ENCODE measurements around the gene EPB41L4B.
"Not testable (repeated sequence)": the region's sequence is repeated elsewhere in the genome, so short reads cannot be mapped to it uniquely, and the experiment has no call there.

Gene EPB41L4B

GRCh38 chr9:109143881-109144562 is 176.8 kb downstream of the EPB41L4B start:
- Histone ChIP-seq H3K4me3 (ENCODE audit: low read depth, low read length) (no peak overlapping the region), H3K36me3 (ENCODE audit: insufficient read depth, low read length) (no peaks in the 10 kb centered on the region), H3K79me2 (ENCODE audit: control insufficient read depth, insufficient read depth, low read length, unreplicated experiment) (no peaks in the 10 kb centered on the region), H3K27me3 (ENCODE audit: insufficient read depth, low read length) (0 out of 2 replicates have a peak, but pooled peaks cover 7% of the 10 kb centered on the region), H3K4me1 (ENCODE audit: control insufficient read depth, insufficient read depth, low read length, unreplicated experiment) (peaks cover 3% of the 10 kb centered on the region), H3K27ac (ENCODE audit: low read depth, low read length) (no peak overlapping the region), H2AFZ (ENCODE audit: low read length, unreplicated experiment) (no peak overlapping the region)

GRCh38 chr9:109141375-109141774 is 179.5 kb downstream of the EPB41L4B start:
- H3K4me3 ChIP-seq (ENCODE audit: low read depth, low read length) = no peak overlapping the region
- no peaks in the 10 kb centered on the region for H3K27me3 ChIP-seq (ENCODE audit: insufficient read depth, low read length)

GRCh38 chr9:109139851-109140250 is 181.0 kb downstream of the EPB41L4B start:
- Histone ChIP-seq H2AFZ (ENCODE audit: low read length, unreplicated experiment) (no peak overlapping the region), H3K4me1 (ENCODE audit: control insufficient read depth, insufficient read depth, low read length, unreplicated experiment) (peaks cover 3% of the 10 kb centered on the region), H3K27ac (ENCODE audit: low read depth, low read length) (no peak overlapping the region), H3K4me3 (ENCODE audit: low read depth, low read length) (no peak overlapping the region), H3K27me3 (ENCODE audit: insufficient read depth, low read length) (no peaks in the 10 kb centered on the region), H3K79me2 (ENCODE audit: control insufficient read depth, insufficient read depth, low read length, unreplicated experiment) (no peaks in the 10 kb centered on the region), H3K36me3 (ENCODE audit: insufficient read depth, low read length) (no peaks in the 10 kb centered on the region)

More at GRCh38 chr9:109141375-109141774, 179.5 kb downstream of the EPB41L4B start:
- H2AFZ ChIP-seq (ENCODE audit: low read length, unreplicated experiment) = no peak overlapping the region
- H3K79me2 ChIP-seq (ENCODE audit: control insufficient read depth, insufficient read depth, low read length, unreplicated experiment) = no peaks in the 10 kb centered on the region
- H3K4me1 ChIP-seq (ENCODE audit: control insufficient read depth, insufficient read depth, low read length, unreplicated experiment) = peaks cover 3% of the 10 kb centered on the region
- H3K27ac ChIP-seq (ENCODE audit: low read depth, low read length) = no peak overlapping the region
- H3K36me3 ChIP-seq (ENCODE audit: insufficient read depth, low read length) = no peaks in the 10 kb centered on the region

- no peaks in the 10 kb centered on the region for H3K27me3 ChIP-seq (ENCODE audit: insufficient read depth, low read length)
- no peak overlapping the region for H3K4me3 ChIP-seq (ENCODE audit: low read depth, low read length)
- H3K79me2 ChIP-seq (ENCODE audit: control insufficient read depth, insufficient read depth, low read length, unreplicated experiment) = no peaks in the 10 kb centered on the region
- no peak overlapping the region for H2AFZ ChIP-seq (ENCODE audit: low read length, unreplicated experiment)
- H3K36me3 ChIP-seq (ENCODE audit: insufficient read depth, low read length) = no peaks in the 10 kb centered on the region
- no peak overlapping the region for H3K27ac ChIP-seq (ENCODE audit: low read depth, low read length)
- no peaks in the 10 kb centered on the region for H3K4me1 ChIP-seq (ENCODE audit: control insufficient read depth, insufficient read depth, low read length, unreplicated experiment)
Observed at GRCh38 chr9:109138421-109138820, 182.4 kb downstream of the EPB41L4B start.

GRCh38 chr9:109134167-109134578 is 186.7 kb downstream of the EPB41L4B start:
- Histone ChIP-seq H3K36me3 (ENCODE audit: insufficient read depth, low read length) (no peaks in the 10 kb centered on the region), H2AFZ (ENCODE audit: low read length, unreplicated experiment) (no peak overlapping the region), H3K79me2 (ENCODE audit: control insufficient read depth, insufficient read depth, low read length, unreplicated experiment) (no peaks in the 10 kb centered on the region), H3K27ac (ENCODE audit: low read depth, low read length) (no peak overlapping the region), H3K4me3 (ENCODE audit: low read depth, low read length) (no peak overlapping the region), H3K27me3 (ENCODE audit: insufficient read depth, low read length) (no peaks in the 10 kb centered on the region), H3K4me1 (ENCODE audit: control insufficient read depth, insufficient read depth, low read length, unreplicated experiment) (no peaks in the 10 kb centered on the region)

- no peaks in the 10 kb centered on the region for H3K36me3 ChIP-seq (ENCODE audit: insufficient read depth, low read length)
- H3K4me1 ChIP-seq (ENCODE audit: control insufficient read depth, insufficient read depth, low read length, unreplicated experiment) = no peaks in the 10 kb centered on the region
- no peaks in the 10 kb centered on the region for H3K79me2 ChIP-seq (ENCODE audit: control insufficient read depth, insufficient read depth, low read length, unreplicated experiment)
- H3K4me3 ChIP-seq (ENCODE audit: low read depth, low read length) = no peak overlapping the region
- no peaks in the 10 kb centered on the region for H3K27me3 ChIP-seq (ENCODE audit: insufficient read depth, low read length)
- H2AFZ ChIP-seq (ENCODE audit: low read length, unreplicated experiment) = no peak overlapping the region
- H3K27ac ChIP-seq (ENCODE audit: low read depth, low read length) = no peak overlapping the region
Observed at GRCh38 chr9:109133533-109133932, 187.3 kb downstream of the EPB41L4B start.

- H3K4me1 ChIP-seq (ENCODE audit: control insufficient read depth, insufficient read depth, low read length, unreplicated experiment) = no peaks in the 10 kb centered on the region
- H3K4me3 ChIP-seq (ENCODE audit: low read depth, low read length) = no peak overlapping the region
- no peaks in the 10 kb centered on the region for H3K27me3 ChIP-seq (ENCODE audit: insufficient read depth, low read length)
- no peaks in the 10 kb centered on the region for H3K79me2 ChIP-seq (ENCODE audit: control insufficient read depth, insufficient read depth, low read length, unreplicated experiment)
- H3K36me3 ChIP-seq (ENCODE audit: insufficient read depth, low read length) = no peaks in the 10 kb centered on the region
- no peak overlapping the region for H2AFZ ChIP-seq (ENCODE audit: low read length, unreplicated experiment)
- no peak overlapping the region for H3K27ac ChIP-seq (ENCODE audit: low read depth, low read length)
Observed at GRCh38 chr9:109132567-109133021, 188.3 kb downstream of the EPB41L4B start.

- no peak overlapping the region for H3K27ac ChIP-seq (ENCODE audit: low read depth, low read length)
Observed at GRCh38 chr9:109129470-109130197, 191.2 kb downstream of the EPB41L4B start.

GRCh38 chr9:109126671-109127070 is 194.2 kb downstream of the EPB41L4B start:
- H3K79me2 ChIP-seq (ENCODE audit: control insufficient read depth, insufficient read depth, low read length, unreplicated experiment); H3K4me1 ChIP-seq (ENCODE audit: control insufficient read depth, insufficient read depth, low read length, unreplicated experiment); H3K27ac ChIP-seq (ENCODE audit: low read depth, low read length); H3K36me3 ChIP-seq (ENCODE audit: insufficient read depth, low read length); H2AFZ ChIP-seq (ENCODE audit: low read length, unreplicated experiment); H3K4me3 ChIP-seq (ENCODE audit: low read depth, low read length); H3K27me3 ChIP-seq (ENCODE audit: insufficient read depth, low read length): not testable (repeated sequence)

More at GRCh38 chr9:109129470-109130197, 191.2 kb downstream of the EPB41L4B start:
- Histone ChIP-seq H3K36me3 (ENCODE audit: insufficient read depth, low read length) (no peaks in the 10 kb centered on the region), H3K4me3 (ENCODE audit: low read depth, low read length) (no peak overlapping the region), H3K4me1 (ENCODE audit: control insufficient read depth, insufficient read depth, low read length, unreplicated experiment) (no peaks in the 10 kb centered on the region), H3K27me3 (ENCODE audit: insufficient read depth, low read length) (no peaks in the 10 kb centered on the region), H3K79me2 (ENCODE audit: control insufficient read depth, insufficient read depth, low read length, unreplicated experiment) (no peaks in the 10 kb centered on the region), H2AFZ (ENCODE audit: low read length, unreplicated experiment) (no peak overlapping the region)

- H3K79me2 ChIP-seq (ENCODE audit: control insufficient read depth, insufficient read depth, low read length, unreplicated experiment) = peaks cover 6% of the 10 kb centered on the region
- H3K36me3 ChIP-seq (ENCODE audit: insufficient read depth, low read length) = no peaks in the 10 kb centered on the region
- no peaks in the 10 kb centered on the region for H3K27me3 ChIP-seq (ENCODE audit: insufficient read depth, low read length)
- H3K4me3 ChIP-seq (ENCODE audit: low read depth, low read length) = no peak overlapping the region
- H3K27ac ChIP-seq (ENCODE audit: low read depth, low read length) = no peak overlapping the region
- no peak overlapping the region for H2AFZ ChIP-seq (ENCODE audit: low read length, unreplicated experiment)
- peaks cover 5% of the 10 kb centered on the region for H3K4me1 ChIP-seq (ENCODE audit: control insufficient read depth, insufficient read depth, low read length, unreplicated experiment)
Observed at GRCh38 chr9:109124121-109124520, 196.7 kb downstream of the EPB41L4B start.

Measured in ACC112 (cell line).